Fibroblast of villous mesenchyme (primary cell): ENCODE results near the gene NAA38. TPM values are rescaled to one million over a fixed set of nuclear protein-coding genes. Genes with fewer than 3 reads are reported as not detected.
A peak's percentile ranks its signal among the peaks of the same experiment; 100 is the strongest.

Experiments
- DNase-seq: peaks from one replicate; pipeline ENCODE4 v3.0.0-alpha.2; 2010; ENCODE audit warnings: low read depth
- H3K4me3 ChIP-seq: 2 replicates; pipeline ENCODE4 v1.5.1; 2011; ENCODE audit warnings: low read depth, mild to moderate bottlenecking, low read length
- CTCF ChIP-seq: IDR thresholded peaks from 2 replicates; pipeline ENCODE4 v1.5.1; 2012; ENCODE audit warnings: low read depth, mild to moderate bottlenecking, low read length; ENCODE audit not compliant: insufficient read depth
- total RNA-seq: library from RNA; depleted of rRNA; stranded (reverse); fragments of >200 nt; gene quantifications from 2 replicates; pipeline ENCODE4 v1.2.3, GENCODE V29; 2012

Gene NAA38
- total RNA-seq, 1 donor: 55.3 TPM

GRCh38 chr17:7840441-7840840, 16.9 kb downstream of the NAA38 start:
- H3K4me3 ChIP-seq: no peak overlapping the region
- no peak for DNase-seq
- no peak for TF ChIP-seq CTCF

GRCh38 chr17:7839876-7840261, 17.5 kb downstream of the NAA38 start:
- no peak overlapping the region for H3K4me3 ChIP-seq
- TF ChIP-seq CTCF: no peak
- DNase-seq: peak; percentile 23

- DNase-seq: peak; percentile 20
- peak overlapping the region; percentile 80 for H3K4me3 ChIP-seq
- TF ChIP-seq CTCF: no peak
Observed at GRCh38 chr17:7839190-7839875, 18.0 kb downstream of the NAA38 start.

GRCh38 chr17:7838090-7839075, 19.0 kb downstream of the NAA38 start:
- no peak for TF ChIP-seq CTCF
- DNase-seq: peak; percentile 96
- peak overlapping the region; percentile 80 for H3K4me3 ChIP-seq

GRCh38 chr17:7837408-7838088, 19.8 kb downstream of the NAA38 start:
- DNase-seq: peak; percentile 34
- TF ChIP-seq CTCF: no peak
- H3K4me3 ChIP-seq: peak overlapping the region; percentile 80

GRCh38 chr17:7836596-7837407, 20.6 kb downstream of the NAA38 start:
- peak; percentile 100 for DNase-seq
- no peak for TF ChIP-seq CTCF
- H3K4me3 ChIP-seq: peak overlapping the region; percentile 80
